ENCODE data around the gene DOCK6. TPM values are rescaled to one million over a fixed set of nuclear protein-coding genes. Genes with fewer than 3 reads are reported as not detected.
"Not testable (repeated sequence)": the region's sequence is repeated elsewhere in the genome, so short reads cannot be mapped to it uniquely, and the experiment has no call there.

Gene DOCK6
- total RNA-seq, 1 donor from 2014 or later = 86.9 TPM

GRCh38 chr19:11166281-11167142 lies 95.8 kb downstream of the DOCK6 start:
- no peak for TF ChIP-seq CTCF (IDR thresholded peaks at IDR 0.05)
- Mint-ChIP-seq H3K36me3 (ENCODE audit: unreplicated experiment) (peaks cover 54% of the 10 kb centered on the region), H3K27me3 (ENCODE audit: unreplicated experiment) (no peaks in the 10 kb centered on the region), H3K4me1 (ENCODE audit: unreplicated experiment) (peaks cover 10% of the 10 kb centered on the region), H3K4me3 (ENCODE audit: unreplicated experiment) (no peak overlapping the region), H3K9me3 (ENCODE audit: unreplicated experiment) (no peaks in the 10 kb centered on the region), H3K27ac (ENCODE audit: unreplicated experiment) (peak overlapping the region; percentile 56)
- no peak for DNase-seq (ENCODE audit: extremely low spot score, unreplicated experiment)

GRCh38 chr19:11165486-11166030 lies 96.8 kb downstream of the DOCK6 start:
- Mint-ChIP-seq H3K36me3 (ENCODE audit: unreplicated experiment) (peaks cover 54% of the 10 kb centered on the region), H3K9me3 (ENCODE audit: unreplicated experiment) (no peaks in the 10 kb centered on the region), H3K4me3 (ENCODE audit: unreplicated experiment) (no peak overlapping the region), H3K27ac (ENCODE audit: unreplicated experiment) (no peak overlapping the region), H3K27me3 (ENCODE audit: unreplicated experiment) (no peaks in the 10 kb centered on the region), H3K4me1 (ENCODE audit: unreplicated experiment) (peaks cover 10% of the 10 kb centered on the region)
- no peak for DNase-seq (ENCODE audit: extremely low spot score, unreplicated experiment)
- TF ChIP-seq CTCF (IDR thresholded peaks at IDR 0.05) = no peak

GRCh38 chr19:11164879-11165406 lies 97.4 kb downstream of the DOCK6 start:
- no peak overlapping the region for H3K27ac Mint-ChIP-seq (ENCODE audit: unreplicated experiment)
- no peak for TF ChIP-seq CTCF (IDR thresholded peaks at IDR 0.05)
- no peak for DNase-seq (ENCODE audit: extremely low spot score, unreplicated experiment)
- no peak overlapping the region for H3K4me3 Mint-ChIP-seq (ENCODE audit: unreplicated experiment)
- H3K9me3 Mint-ChIP-seq (ENCODE audit: unreplicated experiment) = no peaks in the 10 kb centered on the region
- H3K4me1 Mint-ChIP-seq (ENCODE audit: unreplicated experiment) = peaks cover 9% of the 10 kb centered on the region
- no peaks in the 10 kb centered on the region for H3K27me3 Mint-ChIP-seq (ENCODE audit: unreplicated experiment)
- H3K36me3 Mint-ChIP-seq (ENCODE audit: unreplicated experiment) = peaks cover 48% of the 10 kb centered on the region

- Mint-ChIP-seq H3K36me3 (ENCODE audit: unreplicated experiment) (peaks cover 44% of the 10 kb centered on the region), H3K9me3 (ENCODE audit: unreplicated experiment) (no peaks in the 10 kb centered on the region), H3K27me3 (ENCODE audit: unreplicated experiment) (no peaks in the 10 kb centered on the region), H3K4me3 (ENCODE audit: unreplicated experiment) (no peak overlapping the region), H3K4me1 (ENCODE audit: unreplicated experiment) (peaks cover 6% of the 10 kb centered on the region), H3K27ac (ENCODE audit: unreplicated experiment) (no peak overlapping the region)
- TF ChIP-seq CTCF (IDR thresholded peaks at IDR 0.05) = no peak
- DNase-seq (ENCODE audit: extremely low spot score, unreplicated experiment) = no peak
Observed at GRCh38 chr19:11164296-11164695, 98.0 kb downstream of the DOCK6 start.

GRCh38 chr19:11160440-11160768 lies 101.9 kb downstream of the DOCK6 start:
- not testable (repeated sequence) for H3K9me3 Mint-ChIP-seq (ENCODE audit: unreplicated experiment); H3K27me3 Mint-ChIP-seq (ENCODE audit: unreplicated experiment); H3K4me3 Mint-ChIP-seq (ENCODE audit: unreplicated experiment); DNase-seq (ENCODE audit: extremely low spot score, unreplicated experiment)
- peak overlapping the region; percentile 56 for H3K27ac Mint-ChIP-seq (ENCODE audit: unreplicated experiment)
- H3K36me3 Mint-ChIP-seq (ENCODE audit: unreplicated experiment) = peaks cover 17% of the 10 kb centered on the region
- peaks cover 21% of the 10 kb centered on the region for H3K4me1 Mint-ChIP-seq (ENCODE audit: unreplicated experiment)

Measured in osteocyte (in vitro differentiated cells).